Measurements from ENCODE around the gene OGFR.
A peak's percentile ranks its signal among the peaks of the same experiment; 100 is the strongest.

Gene OGFR

DNA sequence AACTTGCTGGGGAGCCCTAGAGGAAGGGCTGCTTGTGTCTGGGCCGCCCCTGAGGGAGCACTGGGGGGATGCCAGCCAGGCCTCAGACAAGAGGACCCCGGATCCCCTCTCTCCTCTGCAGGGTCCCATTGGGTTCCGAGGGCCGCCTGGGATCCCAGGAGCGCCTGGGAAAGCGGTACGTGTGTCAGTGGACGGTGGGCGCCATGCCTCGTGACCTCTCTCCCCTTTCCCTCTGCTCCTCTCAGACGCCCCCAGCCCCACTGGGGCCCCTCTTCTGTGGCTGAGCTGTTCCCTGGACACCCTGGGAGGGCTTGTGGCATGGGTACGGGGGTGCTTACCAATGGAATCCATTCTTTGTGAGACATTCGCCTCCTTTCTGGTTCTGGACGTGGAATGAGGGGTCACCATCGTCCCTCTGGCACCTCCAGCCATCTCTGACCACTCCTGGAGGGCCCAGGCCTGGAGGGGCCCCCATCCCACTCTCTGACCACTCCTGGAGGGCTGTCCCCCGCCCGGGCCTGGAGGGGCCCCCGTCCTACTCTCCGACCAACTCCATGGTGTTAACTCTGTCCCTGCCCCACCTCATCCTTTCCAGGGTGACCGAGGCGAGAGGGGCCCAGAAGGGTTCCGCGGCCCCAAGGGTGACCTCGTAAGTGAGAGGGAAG lies 22.1 kb downstream of the OGFR start:
- Histone ChIP-seq H3K9me3 (ENCODE audit: control insufficient read depth, insufficient read depth, low read depth, low read length) (no peaks in the 10 kb centered on the region), H3K4me1 (ENCODE audit: control insufficient read depth, insufficient read depth, low read length) (no peaks in the 10 kb centered on the region; the same call in 1 of the 2 replicates)
- POLR2A ChIA-PET: no interaction called here

DNA sequence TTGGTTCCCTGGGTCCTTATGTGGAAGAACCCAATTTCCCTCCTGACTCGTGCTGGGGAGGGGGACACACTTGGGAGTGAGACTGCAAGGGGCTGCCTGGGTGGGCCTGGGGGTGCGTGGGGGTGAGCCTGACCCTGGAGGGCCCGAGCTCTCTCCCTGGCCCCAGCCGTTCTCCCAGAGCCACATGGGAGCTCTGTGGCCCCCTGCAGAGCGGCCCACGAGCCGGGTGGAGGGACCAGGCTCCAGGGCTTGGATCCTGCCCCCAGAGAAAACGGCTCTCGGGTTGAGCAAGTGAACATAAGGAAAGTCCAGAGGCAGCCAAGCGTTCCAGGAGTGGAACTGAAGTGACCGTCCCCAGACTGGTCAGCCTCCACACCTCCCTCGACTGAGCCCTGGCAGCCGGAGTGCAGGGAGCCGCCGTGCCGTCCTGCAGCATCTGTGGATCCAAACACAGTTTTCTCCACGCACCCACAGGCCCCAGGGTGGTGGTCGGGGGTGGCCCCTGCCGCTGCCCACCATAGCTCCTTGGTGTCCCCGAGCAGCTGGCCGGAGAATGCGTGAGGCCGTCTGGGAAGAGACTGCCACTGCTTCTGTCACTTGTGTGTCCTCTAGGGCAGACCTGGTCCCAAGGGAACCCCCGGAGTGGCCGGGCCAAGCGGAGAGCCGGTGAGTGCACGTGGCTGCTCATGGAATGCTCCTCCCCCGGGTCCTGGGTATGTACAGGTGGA lies 22.8 kb downstream of the OGFR start:
- TF ChIP-seq ZBTB1 (tag by site-specific recombination; IDR thresholded peaks at IDR 0.05): no peak
- TF ChIP-seq, protein P1, sequence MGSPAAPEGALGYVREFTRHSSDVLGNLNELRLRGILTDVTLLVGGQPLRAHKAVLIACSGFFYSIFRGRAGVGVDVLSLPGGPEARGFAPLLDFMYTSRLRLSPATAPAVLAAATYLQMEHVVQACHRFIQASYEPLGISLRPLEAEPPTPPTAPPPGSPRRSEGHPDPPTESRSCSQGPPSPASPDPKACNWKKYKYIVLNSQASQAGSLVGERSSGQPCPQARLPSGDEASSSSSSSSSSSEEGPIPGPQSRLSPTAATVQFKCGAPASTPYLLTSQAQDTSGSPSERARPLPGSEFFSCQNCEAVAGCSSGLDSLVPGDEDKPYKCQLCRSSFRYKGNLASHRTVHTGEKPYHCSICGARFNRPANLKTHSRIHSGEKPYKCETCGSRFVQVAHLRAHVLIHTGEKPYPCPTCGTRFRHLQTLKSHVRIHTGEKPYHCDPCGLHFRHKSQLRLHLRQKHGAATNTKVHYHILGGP (tag by site-specific recombination; IDR thresholded peaks at IDR 0.05): no peak
- TF ChIP-seq ZNF423 (tag by site-specific recombination; IDR thresholded peaks at IDR 0.05): no peak
- no peak for TF ChIP-seq ZNF521 (tag by site-specific recombination; IDR thresholded peaks at IDR 0.05)
- TF ChIP-seq ZNF157 (tag by site-specific recombination; IDR thresholded peaks at IDR 0.05): no peak
- 0 out of 2 replicates have a peak, but pooled peaks have one; percentile 11 for TF ChIP-seq GLIS1 (tag by site-specific recombination; IDR thresholded peaks at IDR 0.05)
- no peak for TF ChIP-seq ZNF354C (tag by site-specific recombination; IDR thresholded peaks at IDR 0.05; ENCODE audit: borderline replicate concordance, low read depth)
- Histone ChIP-seq H3K4me1 (ENCODE audit: control insufficient read depth, insufficient read depth, low read length) (no peaks in the 10 kb centered on the region; the same call in 1 of the 2 replicates), H3K9me3 (ENCODE audit: control insufficient read depth, insufficient read depth, low read depth, low read length) (no peaks in the 10 kb centered on the region), H3K27ac (ENCODE audit: extremely low read depth, low read depth, low read length) (no peak overlapping the region), H3K4me3 (ENCODE audit: low read depth, low read length) (no peak overlapping the region), H3K36me3 (ENCODE audit: control insufficient read depth in 2 of 2, insufficient read depth in 1 of 2, low read length in 2 of 2) (no peaks in the 10 kb centered on the region)
- CTCF ChIA-PET: no interaction called here
- POLR2A ChIA-PET: no interaction called here

More for the DNA sequence above, 22.1 kb downstream of the OGFR start:
- H3K4me3 ChIP-seq (ENCODE audit: low read depth, low read length): no peak overlapping the region
- CTCF ChIA-PET: no interaction called here
- H3K27ac ChIP-seq (ENCODE audit: extremely low read depth, low read depth, low read length): no peak overlapping the region
- no peak for TF ChIP-seq KLF10 (tag by site-specific recombination; IDR thresholded peaks at IDR 0.05)
- no peak for TF ChIP-seq ZNF76 (tag by site-specific recombination; IDR thresholded peaks at IDR 0.05; ENCODE audit: borderline replicate concordance, low read depth)
- no peak for TF ChIP-seq ZNF610 (tag by site-specific recombination; IDR thresholded peaks at IDR 0.05; ENCODE audit: borderline replicate concordance)
- TF ChIP-seq ZNF221 (tag by site-specific recombination; IDR thresholded peaks at IDR 0.05; ENCODE audit: borderline replicate concordance): no peak
- TF ChIP-seq ZNF670 (tag by site-specific recombination; IDR thresholded peaks at IDR 0.05; ENCODE audit: low read depth): no peak
- no peak for TF ChIP-seq ZNF324 (tag by site-specific recombination; IDR thresholded peaks at IDR 0.05)
- no peak for TF ChIP-seq GLIS1 (tag by site-specific recombination; IDR thresholded peaks at IDR 0.05)
- TF ChIP-seq ZNF544 (tag by site-specific recombination; IDR thresholded peaks at IDR 0.05): no peak
- no peaks in the 10 kb centered on the region for H3K36me3 ChIP-seq (ENCODE audit: control insufficient read depth in 2 of 2, insufficient read depth in 1 of 2, low read length in 2 of 2)

DNA sequence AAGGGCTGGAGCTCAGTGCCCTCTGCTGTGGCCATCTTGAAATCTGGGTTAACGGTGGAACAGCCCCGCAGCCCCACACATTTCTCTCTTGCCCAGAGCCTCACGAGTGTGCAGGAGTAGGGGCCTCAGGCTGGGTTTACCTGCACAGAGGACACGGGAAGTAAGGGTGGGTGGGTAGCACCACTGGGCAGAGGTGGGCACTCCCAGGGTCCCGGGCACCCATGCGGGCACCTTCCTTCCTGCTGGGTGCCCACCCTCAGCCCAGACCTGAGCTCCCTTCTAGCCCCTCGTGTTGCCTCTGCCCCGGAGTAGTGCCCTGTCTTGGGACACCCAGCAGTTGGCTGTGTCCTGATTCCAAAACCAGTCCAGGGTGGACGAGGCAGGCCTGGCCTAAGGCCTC lies 23.4 kb downstream of the OGFR start:
- H3K4me1 ChIP-seq (ENCODE audit: control insufficient read depth, insufficient read depth, low read length): no peaks in the 10 kb centered on the region; the same call in 1 of the 2 replicates
- ChIA-PET POLR2A (no interaction called here), CTCF (no interaction called here)
- TF ChIP-seq ZBTB8A (tag by site-specific recombination; IDR thresholded peaks at IDR 0.05): peak; percentile 28; the same call in 1 of the 2 replicates
- TF ChIP-seq, protein P2, sequence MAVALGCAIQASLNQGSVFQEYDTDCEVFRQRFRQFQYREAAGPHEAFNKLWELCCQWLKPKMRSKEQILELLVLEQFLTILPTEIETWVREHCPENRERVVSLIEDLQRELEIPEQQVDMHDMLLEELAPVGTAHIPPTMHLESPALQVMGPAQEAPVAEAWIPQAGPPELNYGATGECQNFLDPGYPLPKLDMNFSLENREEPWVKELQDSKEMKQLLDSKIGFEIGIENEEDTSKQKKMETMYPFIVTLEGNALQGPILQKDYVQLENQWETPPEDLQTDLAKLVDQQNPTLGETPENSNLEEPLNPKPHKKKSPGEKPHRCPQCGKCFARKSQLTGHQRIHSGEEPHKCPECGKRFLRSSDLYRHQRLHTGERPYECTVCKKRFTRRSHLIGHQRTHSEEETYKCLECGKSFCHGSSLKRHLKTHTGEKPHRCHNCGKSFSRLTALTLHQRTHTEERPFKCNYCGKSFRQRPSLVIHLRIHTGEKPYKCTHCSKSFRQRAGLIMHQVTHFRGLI (tag by site-specific recombination; IDR thresholded peaks at IDR 0.05): no peak
- H3K36me3 ChIP-seq (ENCODE audit: control insufficient read depth in 2 of 2, insufficient read depth in 1 of 2, low read length in 2 of 2): no peaks in the 10 kb centered on the region
- H3K27ac ChIP-seq (ENCODE audit: extremely low read depth, low read depth, low read length): no peak overlapping the region
- no peaks in the 10 kb centered on the region for H3K9me3 ChIP-seq (ENCODE audit: control insufficient read depth, insufficient read depth, low read depth, low read length)
- H3K4me3 ChIP-seq (ENCODE audit: low read depth, low read length): no peak overlapping the region
